Kidney (tissue), 14 donors: ENCODE measurements around the gene NKG7. TPM values are rescaled to one million over a fixed set of nuclear protein-coding genes. Genes with fewer than 3 reads are reported as not detected.
A peak's percentile ranks its signal among the peaks of the same experiment; 100 is the strongest.

ENCODE experiments used
- DNase-seq, 5 donors: peaks; one replicate each; pipeline ENCODE4 v3.0.0-alpha.2; 2013 to 2020
- FAIRE-seq: peaks from 2 replicates; lab custom pipeline; 2012; peaks lifted over from hg19 to GRCh38; lab: Jason Lieb, UNC
- H3K27ac ChIP-seq, 2 donors: one replicate each; pipeline ENCODE4 v1.7.0; 2013; ENCODE audit warnings: low read depth in 2 of 2, low read length in 2 of 2, inconsistent platforms in 1 of 2
- H3K27me3 ChIP-seq: one replicate; pipeline ENCODE4 v1.7.1; 2013; ENCODE audit warnings: low read length, inconsistent platforms; ENCODE audit not compliant: control insufficient read depth, insufficient read depth
- H3K36me3 ChIP-seq, 3 donors: one replicate each; pipeline versions ENCODE4 v1.7.0 to v1.7.1; 2013; ENCODE audit warnings: low read length in 3 of 3, control low read depth in 1 of 3, inconsistent platforms in 1 of 3; ENCODE audit not compliant: insufficient read depth in 3 of 3, control insufficient read depth in 2 of 3
- H3K4me1 ChIP-seq, 3 donors: one replicate each; pipeline versions ENCODE4 v1.7.0 to v1.7.1; 2013; ENCODE audit warnings: low read length in 3 of 3, inconsistent platforms in 1 of 3, low read depth in 1 of 3; ENCODE audit not compliant: control insufficient read depth in 2 of 3, insufficient read depth in 2 of 3
- H3K4me3 ChIP-seq, 3 donors: one replicate each; pipeline versions ENCODE4 v1.7.0 to v1.8.1; 2013; ENCODE audit warnings: low read length in 3 of 3, control low read depth in 1 of 3, inconsistent platforms in 1 of 3
- H3K9ac ChIP-seq, 3 donors: one replicate each; pipeline versions ENCODE4 v1.7.0 to v1.7.1; 2013; ENCODE audit warnings: low read length in 3 of 3, control low read depth in 1 of 3, inconsistent platforms in 1 of 3
- H3K9me3 ChIP-seq, 3 donors: one replicate each; pipeline versions ENCODE4 v1.7.0 to v1.7.1; 2013; ENCODE audit warnings: low read length in 3 of 3, control low read depth in 1 of 3, inconsistent platforms in 1 of 3; ENCODE audit not compliant: control insufficient read depth in 2 of 3, insufficient read depth in 1 of 3
- intact Hi-C: fragments of 100-400 bp; cut with DNase I; formaldehyde crosslinking; loops from one replicate; pipeline ENCODE4 v1.11.1; 2022
- polyA plus RNA-seq: library from polyadenylated mRNA; stranded (reverse); fragments of 350-450 nt; fragmentation: Illumina TruSeq; extraction: RNeasy Lipid Tissue Mini Kit (QIAGEN cat#74804); gene quantifications from one replicate; pipeline ENCODE4 v1.2.3, GENCODE V29; 2014; ENCODE audit warnings: low read depth, low replicate concordance; ENCODE audit not compliant: insufficient read depth
- total RNA-seq: library from RNA; stranded (reverse); fragmentation: NEBNext Ultra II Directional; extraction: Animal tissue kit (Norgen Biotek cat#: 25700); gene quantifications from one replicate; pipeline ENCODE4 v1.2.1, GENCODE V29; 2021
- TF ChIP-seq, protein P1 (sequence below): IDR thresholded peaks from 3 replicates; pipeline ENCODE4 v1.5.1; 2012; ENCODE audit warnings: mild to moderate bottlenecking, moderate library complexity, borderline replicate concordance; ENCODE audit not compliant: insufficient read depth; ENCODE audit errors: extremely low read depth
- donor health status: control.
- donor health status: control.
- donor health status: control.
- donor health status: control.
- donor health status: control.
- donor health status: DM: yes; HTN: yes; CAD: no.
- donor health status: Normal renal cell carcinoma (clear cell type).

NKG7 gene
- total and polyA plus RNA-seq, 2 donors from 2014 or later = 3.5 to 7.9 TPM

- Histone ChIP-seq H3K27ac (no peak overlapping the region), H3K4me3 (no peak overlapping the region), H3K9me3 (no peaks in the 10 kb centered on the region), H3K36me3 (peaks cover 0 to 7% (median 0%) of the 10 kb centered on the region in 3 donors), H3K4me1 (peaks cover 0 to 7% (median 0%) of the 10 kb centered on the region in 3 donors), H3K9ac (no peak overlapping the region), H3K27me3 (no peaks in the 10 kb centered on the region)
- TF ChIP-seq, protein P1, sequence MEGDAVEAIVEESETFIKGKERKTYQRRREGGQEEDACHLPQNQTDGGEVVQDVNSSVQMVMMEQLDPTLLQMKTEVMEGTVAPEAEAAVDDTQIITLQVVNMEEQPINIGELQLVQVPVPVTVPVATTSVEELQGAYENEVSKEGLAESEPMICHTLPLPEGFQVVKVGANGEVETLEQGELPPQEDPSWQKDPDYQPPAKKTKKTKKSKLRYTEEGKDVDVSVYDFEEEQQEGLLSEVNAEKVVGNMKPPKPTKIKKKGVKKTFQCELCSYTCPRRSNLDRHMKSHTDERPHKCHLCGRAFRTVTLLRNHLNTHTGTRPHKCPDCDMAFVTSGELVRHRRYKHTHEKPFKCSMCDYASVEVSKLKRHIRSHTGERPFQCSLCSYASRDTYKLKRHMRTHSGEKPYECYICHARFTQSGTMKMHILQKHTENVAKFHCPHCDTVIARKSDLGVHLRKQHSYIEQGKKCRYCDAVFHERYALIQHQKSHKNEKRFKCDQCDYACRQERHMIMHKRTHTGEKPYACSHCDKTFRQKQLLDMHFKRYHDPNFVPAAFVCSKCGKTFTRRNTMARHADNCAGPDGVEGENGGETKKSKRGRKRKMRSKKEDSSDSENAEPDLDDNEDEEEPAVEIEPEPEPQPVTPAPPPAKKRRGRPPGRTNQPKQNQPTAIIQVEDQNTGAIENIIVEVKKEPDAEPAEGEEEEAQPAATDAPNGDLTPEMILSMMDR = no peak
- FAIRE-seq = no peak
- peak in 1 of 5 donors; percentile 77 for DNase-seq
- intact Hi-C loops = no loop called here
Measured at GRCh38 chr19:51341066-51341465, 31.4 kb downstream of the NKG7 start.

GRCh38 chr19:51339687-51340656 lies 32.5 kb downstream of the NKG7 start:
- H3K27ac ChIP-seq = peak overlapping the region in 1 of 2 donors; percentile 37
- FAIRE-seq = no peak
- intact Hi-C loops = no loop called here

DNA sequence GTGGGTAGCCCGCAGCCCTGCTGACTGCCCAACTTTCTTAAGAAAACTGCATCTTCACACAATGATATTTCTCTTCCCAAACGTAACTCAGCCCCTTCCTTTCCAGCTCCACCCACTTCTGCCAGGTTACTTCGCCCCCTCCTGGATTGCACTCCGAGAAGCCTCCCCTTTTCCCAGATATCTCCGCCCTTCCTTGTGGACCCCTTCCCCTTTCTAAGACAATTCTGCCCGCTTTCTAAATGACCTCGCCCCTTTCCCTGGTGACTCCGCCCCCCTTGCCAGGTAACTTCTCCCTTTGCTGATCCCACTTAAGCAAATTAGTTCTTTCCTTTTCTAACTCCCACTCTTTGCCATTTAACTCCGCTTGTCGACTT lies 33.2 kb downstream of the NKG7 start:
- no peak for DNase-seq

More at GRCh38 chr19:51339687-51340656, 32.5 kb downstream of the NKG7 start:
- no peaks in the 10 kb centered on the region for H3K36me3 ChIP-seq
- TF ChIP-seq, protein P1 = peak; percentile 26
- no peak overlapping the region for H3K9ac ChIP-seq
- peak; percentile 97 to 100 (median 99) for DNase-seq
- no peaks in the 10 kb centered on the region for H3K9me3 ChIP-seq
- H3K4me1 ChIP-seq = peaks cover 0 to 7% (median 0%) of the 10 kb centered on the region in 3 donors
- H3K4me3 ChIP-seq = peak overlapping the region; percentile 63 to 72 (median 69)
- H3K27me3 ChIP-seq = no peaks in the 10 kb centered on the region

More for the DNA sequence above, 33.2 kb downstream of the NKG7 start:
- Histone ChIP-seq H3K4me1 (peaks cover 0 to 7% (median 0%) of the 10 kb centered on the region in 3 donors), H3K4me3 (peak overlapping the region; percentile 63 to 72 (median 69)), H3K9ac (peak overlapping the region in 1 of 3 donors; percentile 47), H3K36me3 (no peaks in the 10 kb centered on the region), H3K9me3 (no peaks in the 10 kb centered on the region), H3K27me3 (no peaks in the 10 kb centered on the region), H3K27ac (peak overlapping the region in 1 of 2 donors; percentile 37)
- no peak for FAIRE-seq
- TF ChIP-seq, protein P1 = no peak
- intact Hi-C loops = no loop called here
